Measurements from ENCODE around the gene PLBD2.

DNA sequence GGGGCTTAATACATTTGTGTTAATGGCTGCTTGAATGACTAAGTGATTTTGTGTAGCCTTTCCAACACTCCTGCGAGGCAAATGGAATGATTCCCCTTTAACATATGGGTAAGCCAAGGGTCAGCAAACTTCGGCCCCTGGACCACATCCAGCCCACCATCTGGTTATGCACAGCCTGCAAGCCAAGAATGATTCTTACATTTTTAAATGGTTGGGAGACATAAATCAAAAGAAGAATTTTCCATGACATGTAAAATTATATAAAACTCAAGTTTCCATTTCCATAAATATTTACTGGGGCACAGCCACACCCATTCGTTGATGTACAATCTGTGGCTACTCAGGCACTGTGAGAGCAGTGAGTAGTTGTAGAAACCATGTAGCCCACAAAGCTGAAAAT lies 32.5 kb upstream of the PLBD2 start:
- TF ChIP-seq TAF1 (IDR thresholded peaks at IDR 0.05; ENCODE audit: borderline replicate concordance, insufficient read depth, low read length) (no peak), POLR2AphosphoS5 (IDR thresholded peaks at IDR 0.05; ENCODE audit: low read depth, low read length) (no peak), SIN3A (IDR thresholded peaks at IDR 0.05; ENCODE audit: borderline replicate concordance, insufficient read depth, low read length) (no peak)
- TF ChIP-seq, protein P1, sequence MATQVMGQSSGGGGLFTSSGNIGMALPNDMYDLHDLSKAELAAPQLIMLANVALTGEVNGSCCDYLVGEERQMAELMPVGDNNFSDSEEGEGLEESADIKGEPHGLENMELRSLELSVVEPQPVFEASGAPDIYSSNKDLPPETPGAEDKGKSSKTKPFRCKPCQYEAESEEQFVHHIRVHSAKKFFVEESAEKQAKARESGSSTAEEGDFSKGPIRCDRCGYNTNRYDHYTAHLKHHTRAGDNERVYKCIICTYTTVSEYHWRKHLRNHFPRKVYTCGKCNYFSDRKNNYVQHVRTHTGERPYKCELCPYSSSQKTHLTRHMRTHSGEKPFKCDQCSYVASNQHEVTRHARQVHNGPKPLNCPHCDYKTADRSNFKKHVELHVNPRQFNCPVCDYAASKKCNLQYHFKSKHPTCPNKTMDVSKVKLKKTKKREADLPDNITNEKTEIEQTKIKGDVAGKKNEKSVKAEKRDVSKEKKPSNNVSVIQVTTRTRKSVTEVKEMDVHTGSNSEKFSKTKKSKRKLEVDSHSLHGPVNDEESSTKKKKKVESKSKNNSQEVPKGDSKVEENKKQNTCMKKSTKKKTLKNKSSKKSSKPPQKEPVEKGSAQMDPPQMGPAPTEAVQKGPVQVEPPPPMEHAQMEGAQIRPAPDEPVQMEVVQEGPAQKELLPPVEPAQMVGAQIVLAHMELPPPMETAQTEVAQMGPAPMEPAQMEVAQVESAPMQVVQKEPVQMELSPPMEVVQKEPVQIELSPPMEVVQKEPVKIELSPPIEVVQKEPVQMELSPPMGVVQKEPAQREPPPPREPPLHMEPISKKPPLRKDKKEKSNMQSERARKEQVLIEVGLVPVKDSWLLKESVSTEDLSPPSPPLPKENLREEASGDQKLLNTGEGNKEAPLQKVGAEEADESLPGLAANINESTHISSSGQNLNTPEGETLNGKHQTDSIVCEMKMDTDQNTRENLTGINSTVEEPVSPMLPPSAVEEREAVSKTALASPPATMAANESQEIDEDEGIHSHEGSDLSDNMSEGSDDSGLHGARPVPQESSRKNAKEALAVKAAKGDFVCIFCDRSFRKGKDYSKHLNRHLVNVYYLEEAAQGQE (IDR thresholded peaks at IDR 0.05; ENCODE audit: insufficient read depth in 1 of 2, low read depth in 2 of 2, low read length in 2 of 2): no peak
